HL-60 (cell line): Measurements from ENCODE around the gene EFHB.

Experiments used
- DNase-seq, 2 experiments: peaks; one replicate each; pipeline ENCODE4 v3.0.0-alpha.2; 2010 to 2020; ENCODE audit warnings: low read depth in 1 of 2, low spot score in 1 of 2
- H3K27ac ChIP-seq: fragments of 250-450 bp; sonication (Bioruptor Pico); replicated peaks from 2 replicates; pipeline ENCODE4 v1.5.1; 2020; ENCODE audit warnings: mild to moderate bottlenecking, moderate library complexity
- H3K27me3 ChIP-seq: fragments of 250-450 bp; sonication (Bioruptor Pico); 2 replicates; pipeline ENCODE4 v1.5.1; 2021; ENCODE audit warnings: mild to moderate bottlenecking, moderate library complexity; ENCODE audit not compliant: insufficient read depth, poor library complexity, severe bottlenecking
- H3K4me3 ChIP-seq: replicated peaks from 2 replicates; pipeline ENCODE4 v1.5.1; 2011; ENCODE audit warnings: mild to moderate bottlenecking, control low read depth, low read length; ENCODE audit not compliant: insufficient read depth
- GABPA ChIP-seq: IDR thresholded peaks from 2 replicates; pipeline ENCODE4 v1.6.1; 2012; ENCODE audit warnings: low read depth
- POLR2AphosphoS5 ChIP-seq: IDR thresholded peaks from 2 replicates; pipeline ENCODE4 v1.6.1; 2012; ENCODE audit warnings: low read depth
- SPI1 ChIP-seq: IDR thresholded peaks from 2 replicates; pipeline ENCODE4 v1.6.1; 2012; ENCODE audit warnings: low read depth, mild to moderate bottlenecking, borderline replicate concordance
- TF ChIP-seq, protein P1 (sequence below): IDR thresholded peaks from one replicate; pipeline ENCODE4 v1.5.1; 2011; ENCODE audit warnings: low read length, control low read depth, inconsistent platforms; ENCODE audit not compliant: insufficient read depth
- TF ChIP-seq, protein P2 (sequence below): IDR thresholded peaks from 2 replicates; pipeline ENCODE4 v1.6.1; 2012; ENCODE audit warnings: low read depth; ENCODE audit not compliant: insufficient replicate concordance

EFHB gene

DNA sequence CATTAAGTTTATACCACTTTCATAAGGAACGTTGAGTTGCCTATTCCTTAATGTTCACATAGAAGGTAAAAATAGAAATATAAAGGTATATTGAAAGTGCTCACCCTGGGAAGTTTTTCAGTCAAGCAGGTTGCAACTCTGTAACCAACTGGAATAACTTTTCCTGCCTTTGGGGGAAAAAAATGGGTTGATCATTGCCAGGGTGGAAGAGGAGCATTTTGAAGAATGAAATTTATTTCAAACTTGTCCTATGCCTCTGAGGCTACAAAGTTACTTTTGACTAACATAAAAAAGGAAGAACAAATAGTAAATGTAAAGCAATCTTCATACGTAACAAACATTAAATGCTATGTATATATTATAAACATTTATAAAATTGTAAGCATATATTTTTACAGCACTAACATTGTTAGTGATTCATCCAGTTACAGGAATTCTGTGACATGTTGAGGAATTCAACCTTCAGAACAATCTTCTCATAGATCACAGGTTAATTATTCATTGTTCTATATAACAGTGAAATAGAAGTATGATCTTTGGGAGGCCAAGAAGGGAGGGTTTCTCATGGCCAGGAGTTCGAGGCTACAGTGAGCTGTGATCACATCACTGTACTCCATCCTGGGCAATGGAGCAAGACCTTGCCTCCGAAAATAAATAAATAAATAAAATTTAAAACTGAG is 13.5 kb downstream of the EFHB start:
- TF ChIP-seq GABPA (no peak), SPI1 (no peak)
- TF ChIP-seq, protein P1, sequence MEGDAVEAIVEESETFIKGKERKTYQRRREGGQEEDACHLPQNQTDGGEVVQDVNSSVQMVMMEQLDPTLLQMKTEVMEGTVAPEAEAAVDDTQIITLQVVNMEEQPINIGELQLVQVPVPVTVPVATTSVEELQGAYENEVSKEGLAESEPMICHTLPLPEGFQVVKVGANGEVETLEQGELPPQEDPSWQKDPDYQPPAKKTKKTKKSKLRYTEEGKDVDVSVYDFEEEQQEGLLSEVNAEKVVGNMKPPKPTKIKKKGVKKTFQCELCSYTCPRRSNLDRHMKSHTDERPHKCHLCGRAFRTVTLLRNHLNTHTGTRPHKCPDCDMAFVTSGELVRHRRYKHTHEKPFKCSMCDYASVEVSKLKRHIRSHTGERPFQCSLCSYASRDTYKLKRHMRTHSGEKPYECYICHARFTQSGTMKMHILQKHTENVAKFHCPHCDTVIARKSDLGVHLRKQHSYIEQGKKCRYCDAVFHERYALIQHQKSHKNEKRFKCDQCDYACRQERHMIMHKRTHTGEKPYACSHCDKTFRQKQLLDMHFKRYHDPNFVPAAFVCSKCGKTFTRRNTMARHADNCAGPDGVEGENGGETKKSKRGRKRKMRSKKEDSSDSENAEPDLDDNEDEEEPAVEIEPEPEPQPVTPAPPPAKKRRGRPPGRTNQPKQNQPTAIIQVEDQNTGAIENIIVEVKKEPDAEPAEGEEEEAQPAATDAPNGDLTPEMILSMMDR: no peak
- Histone ChIP-seq H3K27me3 (no peaks in the 10 kb centered on the region), H3K4me3 (no peak overlapping the region), H3K27ac (no peak overlapping the region)
- no peak for DNase-seq

DNA sequence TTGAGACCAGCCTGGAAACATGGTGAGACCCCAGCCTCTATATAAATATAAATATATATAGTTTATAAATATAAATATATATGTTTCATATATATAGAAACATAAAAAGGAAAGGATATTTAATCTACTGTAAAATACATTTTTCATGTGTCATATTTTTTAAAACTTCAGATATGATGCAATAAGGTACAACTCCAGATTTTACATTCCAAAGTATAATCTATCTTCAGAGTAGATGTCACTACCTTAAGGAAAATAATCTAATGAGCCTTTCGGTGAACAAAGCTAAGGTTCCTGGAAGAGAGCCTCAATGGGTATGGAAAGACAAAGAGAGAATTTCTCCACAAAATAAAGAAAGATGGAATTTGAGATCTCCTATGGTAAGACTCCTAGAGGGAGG is 16.9 kb downstream of the EFHB start:
- DNase-seq: no peak
- H3K27me3 ChIP-seq: no peaks in the 10 kb centered on the region
- no peak overlapping the region for H3K27ac ChIP-seq
- TF ChIP-seq GABPA: no peak
- TF ChIP-seq, protein P2, sequence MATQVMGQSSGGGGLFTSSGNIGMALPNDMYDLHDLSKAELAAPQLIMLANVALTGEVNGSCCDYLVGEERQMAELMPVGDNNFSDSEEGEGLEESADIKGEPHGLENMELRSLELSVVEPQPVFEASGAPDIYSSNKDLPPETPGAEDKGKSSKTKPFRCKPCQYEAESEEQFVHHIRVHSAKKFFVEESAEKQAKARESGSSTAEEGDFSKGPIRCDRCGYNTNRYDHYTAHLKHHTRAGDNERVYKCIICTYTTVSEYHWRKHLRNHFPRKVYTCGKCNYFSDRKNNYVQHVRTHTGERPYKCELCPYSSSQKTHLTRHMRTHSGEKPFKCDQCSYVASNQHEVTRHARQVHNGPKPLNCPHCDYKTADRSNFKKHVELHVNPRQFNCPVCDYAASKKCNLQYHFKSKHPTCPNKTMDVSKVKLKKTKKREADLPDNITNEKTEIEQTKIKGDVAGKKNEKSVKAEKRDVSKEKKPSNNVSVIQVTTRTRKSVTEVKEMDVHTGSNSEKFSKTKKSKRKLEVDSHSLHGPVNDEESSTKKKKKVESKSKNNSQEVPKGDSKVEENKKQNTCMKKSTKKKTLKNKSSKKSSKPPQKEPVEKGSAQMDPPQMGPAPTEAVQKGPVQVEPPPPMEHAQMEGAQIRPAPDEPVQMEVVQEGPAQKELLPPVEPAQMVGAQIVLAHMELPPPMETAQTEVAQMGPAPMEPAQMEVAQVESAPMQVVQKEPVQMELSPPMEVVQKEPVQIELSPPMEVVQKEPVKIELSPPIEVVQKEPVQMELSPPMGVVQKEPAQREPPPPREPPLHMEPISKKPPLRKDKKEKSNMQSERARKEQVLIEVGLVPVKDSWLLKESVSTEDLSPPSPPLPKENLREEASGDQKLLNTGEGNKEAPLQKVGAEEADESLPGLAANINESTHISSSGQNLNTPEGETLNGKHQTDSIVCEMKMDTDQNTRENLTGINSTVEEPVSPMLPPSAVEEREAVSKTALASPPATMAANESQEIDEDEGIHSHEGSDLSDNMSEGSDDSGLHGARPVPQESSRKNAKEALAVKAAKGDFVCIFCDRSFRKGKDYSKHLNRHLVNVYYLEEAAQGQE: no peak
- TF ChIP-seq POLR2AphosphoS5: no peak
- TF ChIP-seq SPI1: no peak
- TF ChIP-seq, protein P1: no peak
- H3K4me3 ChIP-seq: no peak overlapping the region

DNA sequence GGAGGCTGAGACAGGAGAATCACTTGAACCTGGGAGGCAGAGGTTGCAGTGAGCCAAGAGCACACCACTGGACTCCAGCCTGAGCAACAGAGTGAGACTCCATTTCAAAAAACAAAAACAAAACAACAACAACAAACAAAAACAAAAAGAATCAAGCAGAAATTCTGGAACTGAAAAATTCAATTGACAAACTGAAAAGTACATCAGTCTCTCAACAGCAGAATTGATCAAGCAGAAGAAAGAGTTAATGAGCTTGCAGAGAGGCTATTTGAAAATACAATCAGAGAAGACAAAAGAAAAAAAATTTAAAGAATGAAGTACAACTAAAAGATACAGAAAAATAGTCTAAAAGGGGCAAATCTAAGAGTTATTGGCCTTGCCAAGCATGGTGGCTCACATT is 22.6 kb downstream of the EFHB start:
- DNase-seq: no peak
- no peaks in the 10 kb centered on the region for H3K27me3 ChIP-seq
- TF ChIP-seq SPI1 (no peak), GABPA (no peak)
- no peak overlapping the region for H3K4me3 ChIP-seq
- H3K27ac ChIP-seq: no peak overlapping the region

DNA sequence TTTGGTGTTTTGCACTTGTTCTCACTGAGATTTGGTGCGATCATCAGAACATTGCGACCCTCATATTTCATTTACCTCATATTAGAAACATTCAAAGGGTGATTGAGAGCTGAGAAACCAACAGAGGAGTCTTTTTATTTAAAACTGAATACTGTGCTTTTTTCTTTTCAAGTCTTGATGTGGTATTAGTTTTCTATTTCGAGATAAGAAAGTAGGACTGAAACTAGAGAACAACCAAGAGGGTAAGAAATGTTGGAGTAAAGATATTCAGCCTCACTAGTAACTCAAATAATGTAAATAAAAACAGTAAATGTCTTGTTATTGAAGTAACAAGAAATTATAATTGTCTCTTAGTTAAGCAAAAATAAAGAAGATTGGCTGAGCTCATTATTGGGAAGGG is 26.5 kb downstream of the EFHB start:
- no peak overlapping the region for H3K4me3 ChIP-seq
- no peaks in the 10 kb centered on the region for H3K27me3 ChIP-seq
- no peak for TF ChIP-seq GABPA
- TF ChIP-seq SPI1: no peak
- TF ChIP-seq, protein P2: no peak
- TF ChIP-seq, protein P1: no peak
- TF ChIP-seq POLR2AphosphoS5: no peak
- no peak overlapping the region for H3K27ac ChIP-seq
- DNase-seq: no peak
